H54 (cell line): ENCODE data around the gene ADCK2.
"Not testable (repeated sequence)": the region's sequence is repeated elsewhere in the genome, so short reads cannot be mapped to it uniquely, and the experiment has no call there.

Experiments used
- DNase-seq: peaks from one replicate; pipeline ENCODE4 v3.0.0; 2011; ENCODE audit warnings: low spot score, mixed read lengths; ENCODE audit not compliant: insufficient read length
- FAIRE-seq: peaks from 3 replicates; lab custom pipeline; 2011; peaks lifted over from hg19 to GRCh38; lab: Jason Lieb, UNC
- POLR2A ChIP-seq: IDR thresholded peaks from 2 replicates; pipeline ENCODE4 v1.6.1; 2011; ENCODE audit warnings: low read depth, mild to moderate bottlenecking, low read length

ADCK2 gene, protein sequence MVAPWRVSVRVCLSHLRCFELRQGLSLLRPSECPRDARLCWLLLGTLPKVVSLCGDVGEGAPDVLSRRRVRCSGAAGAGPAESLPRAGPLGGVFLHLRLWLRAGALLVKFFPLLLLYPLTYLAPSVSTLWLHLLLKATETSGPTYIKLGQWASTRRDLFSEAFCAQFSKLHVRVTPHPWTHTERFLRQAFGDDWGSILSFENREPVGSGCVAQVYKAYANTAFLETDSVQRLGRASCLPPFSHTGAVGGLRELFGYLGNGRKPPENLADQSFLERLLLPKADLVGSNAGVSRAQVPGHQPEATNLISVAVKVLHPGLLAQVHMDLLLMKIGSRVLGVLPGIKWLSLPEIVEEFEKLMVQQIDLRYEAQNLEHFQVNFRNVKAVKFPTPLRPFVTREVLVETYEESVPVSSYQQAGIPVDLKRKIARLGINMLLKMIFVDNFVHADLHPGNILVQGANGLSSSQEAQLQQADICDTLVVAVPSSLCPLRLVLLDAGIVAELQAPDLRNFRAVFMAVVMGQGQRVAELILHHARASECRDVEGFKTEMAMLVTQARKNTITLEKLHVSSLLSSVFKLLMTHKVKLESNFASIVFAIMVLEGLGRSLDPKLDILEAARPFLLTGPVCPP

DNA sequence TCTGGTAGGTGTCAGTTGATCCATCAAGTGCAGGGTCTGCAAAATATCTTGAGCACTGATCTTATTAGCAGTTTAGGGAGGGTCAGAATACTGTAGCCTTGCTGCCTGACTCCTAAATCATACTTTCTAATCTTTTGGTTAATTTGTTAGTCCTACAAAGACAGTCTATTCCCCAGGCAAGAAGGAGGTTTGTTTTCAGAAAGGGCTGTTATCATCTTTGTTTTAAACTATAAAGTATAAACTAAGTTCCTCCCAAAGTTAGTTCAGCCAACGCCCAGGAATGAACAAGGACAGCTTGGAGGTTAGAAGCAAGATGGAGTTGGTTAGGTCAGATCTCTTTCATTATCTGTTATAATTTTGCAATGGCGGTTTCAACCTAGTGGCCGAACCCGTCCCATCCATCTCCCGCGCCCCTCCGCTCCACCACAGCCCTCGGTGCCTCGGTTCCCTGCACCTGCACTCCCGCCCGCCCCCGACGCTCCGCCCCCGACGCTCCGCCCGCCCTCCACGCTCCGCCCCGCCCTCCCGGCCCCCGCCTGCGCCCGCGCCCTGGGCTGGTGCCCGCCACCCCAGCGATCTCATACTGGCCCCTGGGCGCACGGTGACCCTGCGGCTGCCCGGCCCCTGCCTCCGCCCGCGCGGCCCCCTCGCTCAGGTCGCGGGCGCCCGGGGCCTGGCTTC, at the start of gene ADCK2:
TSS of gene ADCK2 (plus strand) at position 564 of the 681 bp plus-strand sequence. CDS start 386 bp downstream, outside the sequence.
- DNase-seq (peak; percentile 80), FAIRE-seq (no peak)
- TF ChIP-seq POLR2A = peak; percentile 57

DNA sequence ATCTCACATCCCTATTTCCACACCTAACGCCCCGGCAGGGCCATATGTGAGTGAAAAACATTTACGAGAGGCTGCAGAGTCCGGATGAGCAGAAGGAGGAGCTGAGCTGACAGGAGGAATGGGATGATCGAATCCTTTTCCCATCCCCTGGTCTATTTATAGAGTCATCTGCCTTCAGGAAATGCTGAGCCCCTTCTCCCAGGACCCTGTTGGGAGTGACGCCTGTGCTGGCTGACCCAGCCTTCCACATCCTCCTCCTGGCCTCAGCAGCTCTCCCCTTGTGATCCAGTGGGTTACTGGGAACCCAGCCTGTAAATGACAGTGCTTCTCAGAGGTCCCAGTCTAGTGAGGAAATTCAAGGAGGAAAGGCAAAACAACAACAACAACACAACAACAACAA, 48.8 kb upstream of the ADCK2 start:
- TF ChIP-seq POLR2A = no peak
- DNase-seq (no peak), FAIRE-seq (no peak)

DNA sequence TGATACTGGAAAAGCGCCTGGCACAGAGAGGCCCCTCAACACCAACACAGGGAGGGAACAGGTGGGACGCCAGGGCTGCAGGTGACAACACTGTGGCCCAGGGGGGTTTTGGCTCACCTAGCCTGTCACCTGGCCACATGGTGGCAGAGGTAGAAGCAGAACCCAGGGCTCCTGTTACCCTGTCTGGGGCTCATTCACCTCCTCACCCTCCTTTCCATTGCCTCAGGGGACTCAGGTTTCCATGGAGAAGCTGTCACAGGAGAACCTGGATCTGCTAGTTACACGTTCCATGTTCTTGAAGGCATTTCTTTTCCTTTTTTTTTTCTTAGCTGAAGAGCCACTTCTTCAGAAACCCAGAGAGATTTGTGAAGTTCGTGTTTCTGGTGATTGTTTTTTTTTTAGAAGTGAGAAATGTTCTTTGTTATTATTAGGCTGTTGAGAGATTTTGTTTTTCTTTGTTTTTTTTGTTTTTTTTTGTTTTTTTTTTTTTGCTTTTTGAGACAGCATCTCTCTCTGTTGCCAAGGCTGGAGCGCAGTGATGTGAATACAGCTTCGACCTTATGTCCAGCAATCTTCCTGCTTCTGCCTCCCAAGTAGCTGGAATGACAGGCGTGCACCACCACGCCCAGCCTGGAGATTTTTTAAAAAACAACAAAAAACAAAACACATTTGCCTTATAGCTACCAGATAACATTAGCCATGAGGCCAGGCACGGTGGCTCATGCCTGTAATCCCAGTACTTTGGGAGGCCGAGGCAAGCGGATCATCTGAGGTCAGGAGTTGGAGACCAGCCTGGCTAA, 48.2 kb upstream of the ADCK2 start:
- no peak for TF ChIP-seq POLR2A
- DNase-seq = no peak
- no peak for FAIRE-seq

DNA sequence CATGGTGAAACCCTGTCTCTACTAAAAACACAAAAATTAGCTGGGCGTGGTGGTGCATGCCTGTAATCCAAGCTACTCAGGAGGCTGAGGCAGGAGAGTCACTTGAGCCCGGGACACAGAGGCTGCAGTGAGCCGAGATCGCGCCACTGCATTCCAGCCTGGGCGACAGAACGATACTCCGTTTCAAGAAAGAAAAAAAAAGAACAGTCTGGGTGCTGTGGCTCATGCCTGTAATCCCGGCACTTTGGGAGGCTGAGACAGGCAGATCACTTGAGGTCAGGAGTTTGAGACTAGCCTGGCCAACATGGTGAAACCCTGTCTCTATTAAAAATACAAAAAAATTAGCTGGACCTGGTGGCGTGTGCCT, 47.6 kb upstream of the ADCK2 start:
- not testable (repeated sequence) for FAIRE-seq

DNA sequence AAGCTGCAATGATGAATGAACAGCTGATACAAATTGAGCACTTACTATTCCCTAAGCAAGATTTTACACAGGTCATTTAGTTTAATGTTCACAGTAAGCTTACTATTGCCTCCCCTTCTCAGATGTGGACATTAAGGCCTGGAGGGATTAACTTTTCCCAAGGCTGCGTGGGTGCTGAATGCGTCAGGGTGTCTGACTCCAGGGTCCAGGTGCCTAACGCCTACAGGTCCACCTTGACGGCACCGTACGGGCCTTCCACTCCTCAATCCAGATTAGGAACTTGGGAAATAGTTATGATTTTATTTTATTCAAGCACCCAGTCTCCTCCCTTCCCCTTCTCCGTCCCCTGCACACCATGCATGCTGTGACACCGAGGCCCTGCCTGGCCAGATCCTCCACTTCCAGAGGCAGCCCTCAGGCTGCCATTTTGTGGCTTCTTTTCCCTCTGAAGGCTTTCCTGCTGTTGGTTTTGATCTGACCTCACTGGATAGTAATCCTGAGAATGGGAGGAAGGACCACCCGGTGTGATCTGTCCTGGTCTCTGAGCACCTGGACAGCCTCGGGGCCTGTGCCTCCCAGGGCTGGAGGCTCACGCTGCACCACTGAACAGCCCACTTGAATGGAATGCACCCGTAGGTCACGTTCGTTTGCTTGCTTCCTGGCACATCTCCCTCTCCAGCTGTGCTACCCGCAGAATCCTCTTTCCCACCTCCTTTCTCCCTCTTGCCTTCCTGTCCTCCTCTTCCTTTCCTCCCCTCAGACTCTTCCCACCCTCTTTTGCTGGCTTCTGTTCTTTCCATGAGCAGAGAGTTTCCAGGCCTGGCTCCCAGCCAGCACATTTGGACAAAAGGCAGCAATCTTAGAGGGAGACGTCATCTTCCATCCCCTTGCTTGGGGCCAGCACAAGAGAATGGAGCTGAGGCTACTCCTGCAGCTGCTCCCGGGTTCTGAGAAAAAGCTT, 46.6 kb upstream of the ADCK2 start:
- DNase-seq (peak; percentile 90), FAIRE-seq (peak; percentile 94)
- TF ChIP-seq POLR2A = no peak

More for the DNA sequence above, 47.6 kb upstream of the ADCK2 start:
- not testable (repeated sequence) for DNase-seq

DNA sequence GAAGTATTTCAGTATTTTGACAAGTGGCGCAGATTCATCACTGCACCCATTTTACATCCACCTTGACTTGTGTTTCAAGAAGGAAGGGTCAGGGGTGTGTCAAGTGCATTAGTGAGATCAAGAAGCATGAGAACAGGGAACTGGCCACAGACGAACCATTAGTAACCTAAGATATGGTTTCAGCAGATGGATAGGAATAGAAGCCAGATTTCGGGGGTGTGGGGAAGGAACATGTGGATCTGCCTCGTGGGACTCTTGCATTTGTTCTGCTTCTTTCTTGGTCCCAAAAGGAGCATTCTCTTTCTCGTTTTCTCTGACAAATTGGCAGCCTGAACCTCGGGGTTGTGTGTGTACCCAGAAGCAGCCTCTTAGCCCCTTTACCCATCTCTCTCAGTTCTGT, 41.7 kb upstream of the ADCK2 start:
- no peak for TF ChIP-seq POLR2A
- DNase-seq (no peak), FAIRE-seq (no peak)

DNA sequence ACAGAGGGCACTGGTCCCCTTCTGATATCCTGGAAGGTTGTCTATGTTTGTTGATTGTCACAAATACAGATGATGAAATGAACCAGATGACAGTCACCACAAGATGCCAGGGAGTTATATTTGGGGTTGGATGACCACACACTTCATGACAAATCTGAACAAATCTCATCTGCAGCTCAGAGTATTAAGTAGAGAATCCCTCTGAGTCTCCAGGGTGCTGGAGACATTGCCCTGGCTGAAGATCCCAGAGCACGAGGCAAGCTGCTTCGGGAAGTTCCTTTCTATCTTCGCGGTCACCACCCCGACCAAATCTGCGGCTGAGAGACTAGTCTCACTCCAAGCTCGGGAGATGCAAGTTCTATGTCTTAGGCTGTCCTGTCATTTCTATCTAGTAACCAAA, 41.1 kb upstream of the ADCK2 start:
- DNase-seq = no peak
- no peak for TF ChIP-seq POLR2A
- no peak for FAIRE-seq

DNA sequence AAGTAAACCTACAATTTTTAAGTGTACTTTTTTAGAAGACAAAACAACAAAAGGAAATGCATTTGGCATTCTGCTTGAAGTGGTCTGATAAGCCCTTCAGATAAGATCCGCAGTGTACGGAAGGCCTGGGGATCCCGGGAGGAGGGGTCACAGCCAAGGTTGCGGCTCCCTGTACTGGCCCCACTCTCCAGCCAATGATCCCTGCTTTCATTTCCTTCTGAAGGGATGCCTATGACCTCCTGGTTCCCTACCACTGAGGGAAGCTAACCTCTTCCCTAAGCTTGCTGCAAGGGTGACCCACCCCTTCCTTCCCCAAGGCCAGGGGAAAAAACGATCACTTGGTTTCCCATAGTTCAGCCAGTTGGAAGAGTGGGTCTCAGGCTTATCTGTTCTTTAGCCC, 37.4 kb upstream of the ADCK2 start:
- no peak for DNase-seq
- FAIRE-seq = no peak
- TF ChIP-seq POLR2A = no peak

DNA sequence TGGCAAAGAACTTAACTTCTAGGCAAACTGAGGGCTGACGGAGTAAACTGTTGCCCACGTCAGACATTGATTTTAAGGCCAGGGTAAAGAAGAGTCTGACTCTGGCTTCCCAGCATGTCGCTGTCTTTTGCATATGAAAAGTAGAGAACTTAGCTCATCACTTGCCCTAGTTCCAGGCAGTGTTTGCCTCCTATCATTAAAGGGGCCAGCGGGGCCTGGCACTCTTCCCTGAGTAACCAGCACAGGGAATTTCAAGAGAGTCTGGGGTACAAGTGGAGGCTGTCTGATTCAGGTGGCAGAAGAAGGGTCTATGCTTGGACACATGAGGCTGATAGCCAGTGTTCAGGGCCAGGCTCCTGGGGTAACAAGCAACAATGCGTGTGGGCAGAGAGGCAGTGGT, 36.9 kb upstream of the ADCK2 start:
- DNase-seq = no peak
- no peak for TF ChIP-seq POLR2A
- no peak for FAIRE-seq

DNA sequence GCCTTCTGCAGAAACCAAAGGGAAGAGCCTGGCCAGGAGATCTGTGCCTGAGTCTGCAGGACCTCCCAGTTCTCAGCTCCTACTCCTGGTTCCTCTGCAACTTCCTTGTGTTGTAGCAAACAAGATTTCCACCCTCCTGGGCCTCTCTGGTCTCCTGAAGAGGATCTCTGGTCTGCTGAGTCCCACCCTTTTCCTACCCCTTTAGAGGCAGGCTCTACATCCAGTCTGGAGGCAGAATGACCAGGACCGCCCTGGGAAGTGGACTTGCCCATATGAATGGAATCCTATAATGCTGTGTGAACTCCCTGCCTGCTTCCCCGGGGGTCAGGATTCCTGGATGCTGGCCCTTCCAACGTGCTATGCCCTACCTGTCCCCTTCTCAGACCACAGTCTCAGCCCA, 35.3 kb upstream of the ADCK2 start:
- no peak for FAIRE-seq
- no peak for TF ChIP-seq POLR2A

DNA sequence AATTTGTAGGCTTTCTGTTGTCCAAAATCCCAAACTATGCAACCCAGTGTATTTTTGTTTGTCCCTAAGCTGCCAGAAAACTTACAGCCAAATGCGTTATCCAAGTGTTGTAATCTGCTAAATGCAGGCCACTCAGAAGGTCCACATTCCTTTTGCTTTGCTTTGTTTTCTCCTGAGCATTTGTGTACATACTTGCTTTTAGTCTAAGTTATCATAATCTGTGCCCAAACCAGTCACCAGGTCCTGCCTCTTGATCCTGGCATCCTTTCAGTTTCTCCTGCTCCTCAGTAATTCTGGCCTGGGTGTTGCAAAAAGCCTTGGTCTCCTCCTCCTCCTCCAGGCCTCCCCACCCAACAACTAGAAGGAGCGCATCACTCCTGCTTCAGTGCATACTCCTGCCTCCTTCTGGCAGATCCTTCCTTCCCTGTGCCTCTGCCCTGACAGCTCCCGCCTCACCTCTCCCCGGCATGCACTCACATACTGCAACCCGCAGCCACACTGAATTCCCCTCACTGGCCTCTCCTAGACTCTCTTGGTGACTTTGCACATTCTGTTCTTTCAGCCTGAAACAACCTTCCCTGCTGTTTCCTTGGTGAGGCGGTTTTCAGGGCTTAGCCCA, 34.5 kb upstream of the ADCK2 start:
- FAIRE-seq = no peak
- DNase-seq = no peak
- no peak for TF ChIP-seq POLR2A

More for the DNA sequence above, 35.3 kb upstream of the ADCK2 start:
- no peak for DNase-seq

DNA sequence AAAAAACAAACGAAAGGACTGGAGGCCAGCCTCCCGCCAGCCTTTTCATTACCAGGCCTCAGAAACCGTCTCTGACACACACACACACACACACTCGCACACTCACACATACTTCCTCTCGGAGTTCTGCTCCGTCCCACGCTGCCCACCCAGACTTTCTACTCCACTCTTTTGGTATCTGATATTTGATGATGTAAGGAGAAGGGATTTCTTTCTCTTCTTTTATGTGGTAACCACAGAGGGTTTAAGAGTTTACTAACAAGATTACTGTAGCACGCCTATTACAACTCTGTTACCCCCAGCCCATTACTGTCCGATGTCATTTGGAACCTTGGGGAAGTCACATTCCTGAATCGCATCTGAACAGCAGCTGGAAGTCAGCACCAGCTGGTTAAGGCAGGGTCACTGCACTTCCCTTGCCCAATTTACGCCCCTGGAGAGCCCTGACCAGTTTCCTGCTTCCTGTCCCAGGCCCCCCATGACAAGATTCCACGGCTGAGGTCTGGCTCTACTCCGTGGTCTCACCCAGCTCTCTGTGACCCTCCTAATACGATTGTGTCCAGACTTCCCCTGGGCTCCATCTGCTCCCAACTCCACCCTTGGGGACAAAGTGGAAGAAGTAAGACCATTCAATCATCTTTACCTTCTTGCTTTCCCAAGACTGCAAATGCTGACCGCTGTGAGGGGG, 33.2 kb upstream of the ADCK2 start:
- DNase-seq (no peak), FAIRE-seq (no peak)
- TF ChIP-seq POLR2A = no peak
